Measurements from ENCODE around the gene P4HA3. TPM values are rescaled to one million over a fixed set of nuclear protein-coding genes. Genes with fewer than 3 reads are reported as not detected.

The P4HA3 gene
- total RNA-seq, 4 donors from 2014 or later = 1.4 TPM; not detected in 3

GRCh38 chr11:74225565-74225964 lies 85.9 kb downstream of the P4HA3 start:
- no peak for TF ChIP-seq CTCF (IDR thresholded peaks at IDR 0.05)
- TF ChIP-seq POLR2A (IDR thresholded peaks at IDR 0.05) = no peak
- TF ChIP-seq EP300 (IDR thresholded peaks at IDR 0.05) = no peak
- Histone ChIP-seq H3K4me3 (no peak overlapping the region), H3K4me1 (no peaks in the 10 kb centered on the region), H3K27me3 (no peaks in the 10 kb centered on the region), H3K27ac (no peak overlapping the region), H3K9me3 (no peaks in the 10 kb centered on the region), H3K36me3 (peaks cover 0 to 23% (median 0%) of the 10 kb centered on the region in 3 donors)
- DNase-seq (ENCODE audit: low spot score in 2 of 2) = no peak
- WGBS, 2 donors = 98 to 99% methylated on average over 4 of the region's 4 CpGs

- H3K9me3 ChIP-seq = no peaks in the 10 kb centered on the region
- TF ChIP-seq POLR2A (IDR thresholded peaks at IDR 0.05) (no peak), EP300 (IDR thresholded peaks at IDR 0.05) (no peak), CTCF (IDR thresholded peaks at IDR 0.05) (no peak)
- no peaks in the 10 kb centered on the region for H3K4me1 ChIP-seq
- H3K27ac ChIP-seq = no peak overlapping the region
- H3K27me3 ChIP-seq = no peaks in the 10 kb centered on the region
- peaks cover 0 to 10% (median 0%) of the 10 kb centered on the region in 3 donors for H3K36me3 ChIP-seq
- DNase-seq (ENCODE audit: low spot score in 2 of 2) = no peak
- no peak overlapping the region for H3K4me3 ChIP-seq
- 67 to 81% methylated on average over 1 of the region's 1 CpG for WGBS, 2 donors
Observed at GRCh38 chr11:74221816-74222215, 89.6 kb downstream of the P4HA3 start.

DNA sequence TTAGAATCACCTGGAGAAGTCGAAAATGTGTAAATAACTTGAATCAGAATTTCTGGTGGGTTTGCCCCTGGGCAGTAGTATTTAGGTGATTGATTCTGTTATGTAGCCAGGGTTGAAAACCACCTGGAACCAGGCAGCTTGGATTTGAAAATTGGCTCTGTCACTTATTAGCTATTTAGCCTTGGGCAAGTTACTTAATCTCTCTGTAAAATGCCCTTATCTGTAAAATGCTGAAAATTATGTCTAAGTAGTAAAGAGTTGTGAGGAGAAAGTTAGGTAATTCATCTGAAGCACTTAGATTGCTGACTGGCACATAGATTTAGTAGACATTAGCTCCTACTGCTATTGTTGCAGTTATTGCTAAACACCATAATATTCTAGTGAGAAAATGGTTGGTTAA lies 91.1 kb downstream of the P4HA3 start:
- no peak overlapping the region for H3K4me3 ChIP-seq
- no peaks in the 10 kb centered on the region for H3K4me1 ChIP-seq
- TF ChIP-seq CTCF (IDR thresholded peaks at IDR 0.05) = no peak
- no peak for TF ChIP-seq POLR2A (IDR thresholded peaks at IDR 0.05)
- no peak for TF ChIP-seq EP300 (IDR thresholded peaks at IDR 0.05)
- no peak overlapping the region for H3K27ac ChIP-seq
- 94 to 96% methylated on average over 1 of the region's 1 CpG for WGBS, 2 donors
- peaks cover 0 to 13% (median 0%) of the 10 kb centered on the region in 3 donors for H3K36me3 ChIP-seq
- H3K27me3 ChIP-seq = no peaks in the 10 kb centered on the region
- no peak for DNase-seq (ENCODE audit: low spot score in 2 of 2)
- no peaks in the 10 kb centered on the region for H3K9me3 ChIP-seq

Small RNAs within 50 kb of the gene (small RNA-seq; reads per million reads assigned to genes)
- not detected for gene RF00409

Other genes starting within 250 kb of the P4HA3 start
- gene C2CD3, start 140.6 kb downstream of the P4HA3 start, total RNA-seq = 10 to 100 TPM; 28.2 to 46.9 (median 35.1) TPM
- 10 to 100 TPM; 17.8 to 35.6 (median 26.5) TPM for gene PPME1, start 140.4 kb downstream of the P4HA3 start, total RNA-seq
- gene PGM2L1, start 86.8 kb upstream of the P4HA3 start, total RNA-seq = 1 to 10 TPM; 2.4 to 9.3 (median 6.2) TPM
- 1 to 10 TPM; 5.7 to 8.5 (median 6.7) TPM for gene KCNE3, start 155.9 kb upstream of the P4HA3 start, total RNA-seq
- 1 to 10 TPM in 3 of 4 donors, under 1 TPM in 1; 0.59 to 9.4 (median 6.1) TPM for gene LIPT2, start 182.1 kb upstream of the P4HA3 start, total RNA-seq